NCI-H146 (cell line): Measurements from ENCODE around the gene YBX2.
"Not testable (repeated sequence)": the region's sequence is repeated elsewhere in the genome, so short reads cannot be mapped to it uniquely, and the experiment has no call there.

Experiments
- DNase-seq: peaks from one replicate; lab custom pipeline; 2025; lab: John Stamatoyannopoulos, UW

YBX2 gene

GRCh38 chr17:7294614-7295153 lies at the start of gene YBX2:
Gene YBX2 (minus strand): TSS chr17:7294639. CDS start chr17:7294500, 139 bp downstream.
- DNase-seq, result peak; percentile 89

- no peak for DNase-seq
These were observed 48.8 kb upstream of the YBX2 start for GRCh38 chr17:7343250-7343649.

- DNase-seq, result no peak
These were observed 47.4 kb upstream of the YBX2 start for GRCh38 chr17:7341842-7342241.

GRCh38 chr17:7340179-7340578 lies 45.7 kb upstream of the YBX2 start:
- no peak for DNase-seq

GRCh38 chr17:7337600-7337999 lies 43.2 kb upstream of the YBX2 start:
- DNase-seq, result not testable (repeated sequence)

GRCh38 chr17:7336240-7337175 lies 42.1 kb upstream of the YBX2 start, which contains the start of gene ACAP1:
Gene ACAP1 (plus strand): TSS chr17:7336529. CDS start chr17:7336735, 206 bp downstream.
- DNase-seq, result no peak

GRCh38 chr17:7335765-7336164 lies 41.3 kb upstream of the YBX2 start:
- DNase-seq, result not testable (repeated sequence)

- no peak for DNase-seq
These were observed 40.6 kb upstream of the YBX2 start for GRCh38 chr17:7334938-7335538.

- not testable (repeated sequence) for DNase-seq
These were observed 38.2 kb upstream of the YBX2 start for GRCh38 chr17:7332600-7333069.

GRCh38 chr17:7332111-7332510 lies 37.7 kb upstream of the YBX2 start:
- no peak for DNase-seq

- no peak for DNase-seq
These were observed 36.2 kb upstream of the YBX2 start for GRCh38 chr17:7330638-7331015.

GRCh38 chr17:7329997-7330637 lies 35.7 kb upstream of the YBX2 start:
- peak; percentile 86 for DNase-seq

GRCh38 chr17:7329374-7329996 lies 35.0 kb upstream of the YBX2 start:
- DNase-seq, result peak; percentile 98

- DNase-seq, result peak; percentile 62
These were observed 34.5 kb upstream of the YBX2 start, which contains the start of gene NEURL4 for GRCh38 chr17:7328840-7329373. Gene NEURL4 (minus strand): TSS chr17:7329335. CDS start chr17:7329312, 23 bp downstream.

- no peak for DNase-seq
These were observed 33.6 kb upstream of the YBX2 start for GRCh38 chr17:7328009-7328408.

- no peak for DNase-seq
These were observed 33.1 kb upstream of the YBX2 start for GRCh38 chr17:7327501-7327900.

GRCh38 chr17:7327056-7327455 lies 32.6 kb upstream of the YBX2 start:
- no peak for DNase-seq

GRCh38 chr17:7326186-7326585 lies 31.7 kb upstream of the YBX2 start:
- no peak for DNase-seq

GRCh38 chr17:7325031-7325528 lies 30.6 kb upstream of the YBX2 start:
- no peak for DNase-seq

GRCh38 chr17:7324438-7324779 lies 30.0 kb upstream of the YBX2 start:
- DNase-seq, result no peak

- no peak for DNase-seq
These were observed 29.4 kb upstream of the YBX2 start for GRCh38 chr17:7323731-7324437.
